ENCODE data around the gene RARA. TPM values are rescaled to one million over a fixed set of nuclear protein-coding genes. Genes with fewer than 3 reads are reported as not detected.

Gene RARA
- total RNA-seq, 2 donors from 2014 or later: 22.7 to 27.6 TPM

- Histone ChIP-seq H3K4me3 (ENCODE audit: low read length) (no peak overlapping the region), H3K27ac (ENCODE audit: low read depth, low read length) (no peak overlapping the region), H3K4me1 (ENCODE audit: control insufficient read depth, insufficient read depth, low read length) (peaks cover 12% of the 10 kb centered on the region), H3K9ac (ENCODE audit: extremely low read depth, low read length, poor library complexity, severe bottlenecking) (no peak overlapping the region), H3K36me3 (ENCODE audit: control insufficient read depth, insufficient read depth, low read length) (no peaks in the 10 kb centered on the region), H3K27me3 (ENCODE audit: control insufficient read depth, insufficient read depth, low read length, poor library complexity, severe bottlenecking) (no peaks in the 10 kb centered on the region), H3K9me3 (ENCODE audit: control insufficient read depth, low read length) (no peaks in the 10 kb centered on the region)
- H3K36me3 Mint-ChIP-seq (ENCODE audit: low read depth): no peaks in the 10 kb centered on the region
- 88 to 92% methylated on average over 7 to 11 of the region's 13 CpGs for WGBS, 2 experiments (ENCODE audit: insufficient coverage in 1 of 2, insufficient read length in 1 of 2)
- no peaks in the 10 kb centered on the region for H3K9me3 Mint-ChIP-seq
- no peak for DNase-seq
- H3K27me3 Mint-ChIP-seq (ENCODE audit: insufficient read depth): no peaks in the 10 kb centered on the region
- no peak overlapping the region for H3K27ac Mint-ChIP-seq
- no peak overlapping the region for H3K4me3 Mint-ChIP-seq
- H3K4me1 Mint-ChIP-seq: peaks cover 24% of the 10 kb centered on the region
- no peak for TF ChIP-seq CTCF (conservative IDR thresholded peaks at IDR 0.05)
These were observed 16.4 kb downstream of the RARA start for GRCh38 chr17:40325156-40326013.

- H3K36me3 Mint-ChIP-seq (ENCODE audit: low read depth): peaks cover 3% of the 10 kb centered on the region
These were observed 17.2 kb downstream of the RARA start for GRCh38 chr17:40326014-40326831.

More at GRCh38 chr17:40326014-40326831, 17.2 kb downstream of the RARA start:
- no peak for DNase-seq
- Histone ChIP-seq H3K36me3 (ENCODE audit: control insufficient read depth, insufficient read depth, low read length) (no peaks in the 10 kb centered on the region), H3K27ac (ENCODE audit: low read depth, low read length) (no peak overlapping the region), H3K4me1 (ENCODE audit: control insufficient read depth, insufficient read depth, low read length) (peaks cover 12% of the 10 kb centered on the region), H3K9ac (ENCODE audit: extremely low read depth, low read length, poor library complexity, severe bottlenecking) (peak overlapping the region; percentile 13), H3K27me3 (ENCODE audit: control insufficient read depth, insufficient read depth, low read length, poor library complexity, severe bottlenecking) (no peaks in the 10 kb centered on the region), H3K4me3 (ENCODE audit: low read length) (no peak overlapping the region), H3K9me3 (ENCODE audit: control insufficient read depth, low read length) (no peaks in the 10 kb centered on the region)
- Mint-ChIP-seq H3K4me1 (peaks cover 26% of the 10 kb centered on the region), H3K27me3 (ENCODE audit: insufficient read depth) (no peaks in the 10 kb centered on the region), H3K27ac (no peak overlapping the region), H3K4me3 (no peak overlapping the region), H3K9me3 (no peaks in the 10 kb centered on the region)
- TF ChIP-seq CTCF (conservative IDR thresholded peaks at IDR 0.05): no peak
- 91 to 93% methylated on average over 6 to 16 of the region's 17 CpGs for WGBS, 2 experiments (ENCODE audit: insufficient coverage in 1 of 2, insufficient read length in 1 of 2)
